ENCODE data around the gene CDK19. TPM values are rescaled to one million over a fixed set of nuclear protein-coding genes. Genes with fewer than 3 reads are reported as not detected.

The CDK19 gene
- total RNA-seq, 2 donors from 2014 or later, result 15.0 to 22.4 TPM

DNA sequence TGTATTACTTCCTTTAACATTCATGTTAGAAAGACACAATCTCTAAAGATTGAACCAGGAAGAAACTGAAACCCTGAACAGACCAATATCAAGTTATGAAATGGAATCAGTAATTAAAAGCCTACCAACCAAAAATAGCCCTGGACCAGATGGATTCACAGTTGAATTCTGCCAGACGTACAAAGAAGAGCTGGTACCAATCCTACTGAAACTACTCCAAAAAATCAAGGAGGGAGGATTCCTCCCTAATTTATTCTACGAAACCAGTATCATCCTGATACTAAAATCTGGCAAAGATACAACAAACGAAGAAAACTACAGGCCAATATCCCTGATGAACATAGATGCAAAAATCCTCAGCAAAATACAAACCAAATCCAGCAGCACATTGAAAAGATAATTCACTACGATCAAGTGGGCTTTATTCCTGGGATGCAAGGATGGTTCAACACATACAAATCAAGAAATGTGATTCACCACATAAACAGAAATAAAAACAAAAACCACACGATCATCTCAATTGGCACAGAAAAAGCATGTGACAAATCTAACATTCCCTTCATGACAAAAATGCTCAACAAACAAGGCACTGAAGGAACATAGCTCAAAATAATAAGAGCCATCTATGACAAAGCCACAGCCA lies 15.0 kb downstream of the CDK19 start:
- H3K27me3 Mint-ChIP-seq, result no peaks in the 10 kb centered on the region
- H3K4me3 Mint-ChIP-seq, result no peak overlapping the region
- no peak for DNase-seq (ENCODE audit: low spot score)
- peaks cover 14 to 20% of the 10 kb centered on the region in 2 donors for H3K4me1 Mint-ChIP-seq (ENCODE audit: low read depth in 2 of 2)
- H3K27ac Mint-ChIP-seq, result no peak overlapping the region
- peaks cover 8% of the 10 kb centered on the region for H3K36me3 Mint-ChIP-seq
- ATAC-seq, result no peak
- no peaks in the 10 kb centered on the region for H3K9me3 Mint-ChIP-seq

DNA sequence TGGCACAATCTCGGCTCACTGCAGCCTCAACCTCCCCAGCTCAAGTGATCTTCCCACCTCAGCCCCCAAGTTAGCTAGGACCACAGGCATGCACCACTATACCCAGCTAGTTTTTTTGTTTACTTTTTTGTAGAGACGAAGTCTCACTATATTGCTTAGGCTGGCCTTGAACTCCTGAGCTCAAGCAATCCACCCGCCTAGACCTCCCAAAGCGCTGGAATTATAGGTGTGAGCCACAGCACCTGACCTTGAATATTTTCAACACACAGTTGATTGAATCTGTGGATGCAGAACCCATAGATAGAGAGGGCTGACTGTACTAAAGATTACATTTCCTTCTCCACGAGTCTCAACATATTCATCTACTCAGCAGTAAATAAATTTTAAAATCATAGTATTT lies 15.6 kb downstream of the CDK19 start:
- no peaks in the 10 kb centered on the region for H3K27me3 Mint-ChIP-seq
- H3K36me3 Mint-ChIP-seq, result peaks cover 8% of the 10 kb centered on the region
- no peak overlapping the region for H3K4me3 Mint-ChIP-seq
- DNase-seq (ENCODE audit: low spot score) (no peak), ATAC-seq (no peak)
- H3K4me1 Mint-ChIP-seq (ENCODE audit: low read depth in 2 of 2), result peaks cover 10 to 18% of the 10 kb centered on the region in 2 donors
- no peak overlapping the region for H3K27ac Mint-ChIP-seq
- no peaks in the 10 kb centered on the region for H3K9me3 Mint-ChIP-seq

DNA sequence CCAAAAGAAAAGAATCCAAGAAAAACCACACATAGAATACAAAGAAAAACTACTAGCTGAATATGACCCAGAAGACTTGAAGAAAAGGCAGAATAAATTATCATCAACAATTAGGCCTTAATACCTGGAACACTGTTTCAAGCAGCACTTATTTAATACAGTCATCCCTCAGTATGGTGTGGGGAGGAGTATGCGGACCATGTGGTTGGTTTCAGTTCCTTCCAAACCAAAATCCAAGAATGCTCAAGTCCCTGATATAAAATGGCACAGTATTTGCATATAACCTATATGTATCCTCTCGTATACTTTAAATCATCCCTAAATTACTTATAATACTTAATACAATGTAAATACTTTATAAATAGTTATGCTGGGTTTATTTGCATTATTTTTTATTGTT lies 16.1 kb downstream of the CDK19 start:
- H3K27ac Mint-ChIP-seq, result no peak overlapping the region
- DNase-seq (ENCODE audit: low spot score), result no peak
- H3K27me3 Mint-ChIP-seq, result no peaks in the 10 kb centered on the region
- H3K36me3 Mint-ChIP-seq, result peaks cover 8% of the 10 kb centered on the region
- no peak overlapping the region for H3K4me3 Mint-ChIP-seq
- ATAC-seq, result no peak
- H3K9me3 Mint-ChIP-seq, result no peaks in the 10 kb centered on the region
- peaks cover 10 to 18% of the 10 kb centered on the region in 2 donors for H3K4me1 Mint-ChIP-seq (ENCODE audit: low read depth in 2 of 2)

DNA sequence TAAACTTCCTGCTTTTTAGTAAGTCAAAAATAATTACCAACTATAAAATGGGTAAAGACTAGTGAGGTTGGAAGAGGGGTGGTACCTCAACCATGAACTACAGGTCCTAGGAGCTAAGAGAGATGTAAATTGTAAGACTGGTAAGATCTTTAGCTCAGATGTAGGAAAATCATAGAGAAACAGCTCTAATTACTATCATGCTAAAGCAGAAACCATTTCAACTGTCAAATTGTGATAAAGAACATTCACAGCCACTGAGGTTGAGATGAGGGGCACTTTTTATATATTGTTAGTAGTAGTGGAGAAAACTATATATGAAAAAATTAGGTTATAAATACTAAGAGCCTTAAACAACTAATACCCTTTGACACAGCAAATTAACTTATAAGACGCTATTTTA lies 20.0 kb downstream of the CDK19 start:
- Mint-ChIP-seq H3K27me3 (no peaks in the 10 kb centered on the region), H3K9me3 (no peaks in the 10 kb centered on the region), H3K4me3 (no peak overlapping the region), H3K36me3 (peaks cover 3% of the 10 kb centered on the region), H3K4me1 (ENCODE audit: low read depth in 2 of 2) (peaks cover 5 to 8% of the 10 kb centered on the region in 2 donors), H3K27ac (no peak overlapping the region)
- ATAC-seq (no peak), DNase-seq (ENCODE audit: low spot score) (no peak)

DNA sequence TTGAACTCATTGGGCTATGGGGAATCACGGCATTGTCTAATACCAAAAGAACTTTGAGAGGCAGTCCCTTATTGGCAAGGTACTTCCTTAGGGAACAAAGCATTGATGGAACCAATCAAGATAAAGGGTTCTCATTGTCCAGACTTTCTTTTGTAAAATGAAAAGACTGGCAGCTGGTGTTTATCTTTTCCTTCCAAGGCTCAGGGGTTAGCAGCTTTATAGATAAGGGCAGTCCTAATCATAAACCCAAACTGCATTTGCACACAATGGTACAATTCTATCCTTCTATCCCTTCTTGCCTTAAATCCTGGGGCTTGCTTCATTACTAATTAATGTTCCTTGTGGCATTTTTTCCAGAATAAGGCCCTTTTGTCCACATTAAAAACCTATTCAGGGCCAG lies 28.6 kb downstream of the CDK19 start:
- Mint-ChIP-seq H3K27me3 (no peaks in the 10 kb centered on the region), H3K27ac (no peak overlapping the region), H3K9me3 (no peaks in the 10 kb centered on the region), H3K36me3 (peaks cover 8% of the 10 kb centered on the region), H3K4me1 (ENCODE audit: low read depth in 2 of 2) (peaks cover 36 to 38% of the 10 kb centered on the region in 2 donors), H3K4me3 (no peak overlapping the region)
- ATAC-seq (no peak), DNase-seq (ENCODE audit: low spot score) (no peak)

DNA sequence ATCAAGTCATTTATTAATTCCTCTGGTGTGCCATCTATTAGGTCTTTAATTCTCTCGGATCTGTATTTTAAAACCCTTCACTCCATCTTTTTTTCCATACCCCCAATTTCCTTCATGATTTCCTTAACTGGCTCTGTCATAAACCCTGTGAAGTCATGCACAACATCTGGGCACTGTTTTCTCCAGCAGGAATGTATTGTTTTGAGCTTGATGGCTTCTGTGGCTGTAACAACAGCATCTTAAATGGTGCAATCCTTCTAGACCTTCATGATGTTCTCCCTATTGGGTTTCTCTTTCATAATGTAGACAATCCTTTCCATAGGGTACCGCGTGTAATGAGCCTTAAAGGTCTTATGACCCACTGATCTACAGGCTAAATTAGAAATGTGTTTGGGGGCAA lies 29.0 kb downstream of the CDK19 start:
- no peaks in the 10 kb centered on the region for H3K9me3 Mint-ChIP-seq
- ATAC-seq (no peak), DNase-seq (ENCODE audit: low spot score) (no peak)
- no peak overlapping the region for H3K27ac Mint-ChIP-seq
- peaks cover 39 to 42% of the 10 kb centered on the region in 2 donors for H3K4me1 Mint-ChIP-seq (ENCODE audit: low read depth in 2 of 2)
- H3K36me3 Mint-ChIP-seq, result peaks cover 8% of the 10 kb centered on the region
- no peak overlapping the region for H3K4me3 Mint-ChIP-seq
- H3K27me3 Mint-ChIP-seq, result no peaks in the 10 kb centered on the region

DNA sequence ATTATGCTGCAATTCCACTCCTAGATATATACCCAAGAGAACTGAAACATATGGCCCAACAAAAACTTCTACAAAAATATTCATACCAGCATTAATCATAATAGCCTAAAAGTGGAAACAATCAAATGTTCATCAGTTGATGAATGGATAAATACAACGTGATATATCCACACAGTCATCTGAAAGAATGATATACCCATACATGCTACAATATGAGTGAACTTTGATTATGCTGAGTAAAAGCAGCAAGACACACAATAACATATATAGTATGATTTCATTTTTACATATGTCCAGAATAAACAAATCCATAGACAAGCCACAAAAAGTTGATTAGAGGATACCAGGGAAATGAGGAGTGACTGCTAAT lies 30.7 kb downstream of the CDK19 start:
- DNase-seq (ENCODE audit: low spot score) (no peak), ATAC-seq (peak in 1 of 2 donors; percentile 18)
- Mint-ChIP-seq H3K9me3 (no peaks in the 10 kb centered on the region), H3K36me3 (peaks cover 8% of the 10 kb centered on the region), H3K27ac (peak overlapping the region in 1 of 2 donors; percentile 62), H3K27me3 (no peaks in the 10 kb centered on the region), H3K4me1 (ENCODE audit: low read depth in 2 of 2) (peaks cover 42 to 47% of the 10 kb centered on the region in 2 donors), H3K4me3 (peak overlapping the region; percentile 68)

DNA sequence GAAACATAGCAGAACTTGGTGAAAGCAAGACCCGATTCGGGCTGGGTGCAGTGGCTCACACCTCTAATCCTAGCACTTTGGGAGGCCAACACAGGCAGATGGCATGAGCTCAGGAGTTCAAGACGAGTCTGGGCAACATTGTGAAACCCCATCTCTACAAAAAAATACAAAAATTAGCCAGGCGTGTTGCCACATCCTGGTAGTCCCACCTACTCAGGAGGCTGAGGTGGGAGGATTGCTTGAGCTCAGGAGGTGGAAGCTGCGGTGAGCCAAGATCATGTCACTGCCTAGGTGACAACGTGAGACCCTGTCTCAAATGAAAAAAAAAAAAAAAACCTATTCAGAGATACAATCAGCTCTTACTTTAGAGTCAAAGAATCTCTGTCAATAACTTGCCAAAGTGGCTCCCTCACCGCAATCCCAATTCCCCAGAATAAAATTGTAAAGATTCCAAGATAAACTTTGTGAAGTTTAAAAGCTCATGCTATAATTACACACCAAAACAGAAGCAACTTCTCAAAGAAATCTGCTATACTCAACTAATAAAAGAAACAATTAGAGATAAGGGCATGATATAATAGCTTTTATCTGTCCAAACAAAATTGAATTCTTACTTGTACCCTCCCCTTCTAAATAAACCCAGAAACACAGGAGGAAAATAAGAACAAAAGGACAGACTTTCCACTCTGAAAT lies 33.6 kb downstream of the CDK19 start:
- no peak for DNase-seq (ENCODE audit: low spot score)
- Mint-ChIP-seq H3K36me3 (no peaks in the 10 kb centered on the region), H3K27me3 (no peaks in the 10 kb centered on the region), H3K4me3 (peak overlapping the region; percentile 10), H3K4me1 (ENCODE audit: low read depth in 2 of 2) (peaks cover 54 to 58% of the 10 kb centered on the region in 2 donors), H3K27ac (no peak overlapping the region), H3K9me3 (no peaks in the 10 kb centered on the region)
- peak; percentile 41 to 68 for ATAC-seq

DNA sequence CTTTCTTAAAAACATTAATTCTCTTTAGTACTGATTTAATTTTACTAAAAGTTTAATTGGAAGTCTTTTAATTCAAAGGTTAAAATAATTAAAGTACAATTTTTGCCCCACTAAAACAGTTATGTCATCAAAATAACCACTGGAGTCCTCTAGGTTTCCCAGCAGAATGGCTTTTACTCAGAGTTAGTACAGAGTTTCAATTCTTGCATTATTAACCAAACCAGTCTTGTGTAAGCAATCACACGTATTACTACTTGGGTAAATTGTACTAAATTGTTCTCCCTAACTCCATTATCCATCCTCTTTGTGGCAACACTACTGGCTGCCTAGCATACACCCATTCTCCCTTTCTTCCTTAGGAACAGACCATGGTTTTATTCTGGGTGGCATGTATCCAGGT lies 36.9 kb downstream of the CDK19 start:
- ATAC-seq, result no peak
- Mint-ChIP-seq H3K27ac (no peak overlapping the region), H3K9me3 (no peaks in the 10 kb centered on the region), H3K27me3 (no peaks in the 10 kb centered on the region), H3K4me1 (ENCODE audit: low read depth in 2 of 2) (peaks cover 29 to 35% of the 10 kb centered on the region in 2 donors), H3K36me3 (no peaks in the 10 kb centered on the region), H3K4me3 (no peak overlapping the region)
- no peak for DNase-seq (ENCODE audit: low spot score)

DNA sequence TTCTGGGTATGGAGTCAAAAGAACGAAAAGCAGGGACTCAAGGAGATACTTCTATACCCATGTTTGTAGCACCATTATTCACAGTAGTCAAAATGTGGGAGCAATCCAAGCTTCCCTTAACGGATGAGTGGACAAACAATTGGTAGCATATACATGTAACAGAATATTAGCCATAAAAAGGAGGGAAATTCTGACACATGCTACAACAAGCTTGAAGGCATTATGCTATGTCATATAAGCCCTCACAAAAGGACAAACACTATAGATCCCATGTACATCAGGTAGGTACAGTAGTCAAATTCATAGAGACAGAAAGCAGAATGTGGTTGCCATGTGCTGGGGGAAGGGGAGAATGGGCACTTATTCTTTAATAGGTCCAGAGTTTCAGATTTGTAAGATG lies 37.6 kb downstream of the CDK19 start:
- peaks cover 25 to 29% of the 10 kb centered on the region in 2 donors for H3K4me1 Mint-ChIP-seq (ENCODE audit: low read depth in 2 of 2)
- H3K27ac Mint-ChIP-seq, result no peak overlapping the region
- no peak for DNase-seq (ENCODE audit: low spot score)
- H3K9me3 Mint-ChIP-seq, result no peaks in the 10 kb centered on the region
- H3K36me3 Mint-ChIP-seq, result no peaks in the 10 kb centered on the region
- ATAC-seq, result no peak
- H3K4me3 Mint-ChIP-seq, result no peak overlapping the region
- H3K27me3 Mint-ChIP-seq, result no peaks in the 10 kb centered on the region

DNA sequence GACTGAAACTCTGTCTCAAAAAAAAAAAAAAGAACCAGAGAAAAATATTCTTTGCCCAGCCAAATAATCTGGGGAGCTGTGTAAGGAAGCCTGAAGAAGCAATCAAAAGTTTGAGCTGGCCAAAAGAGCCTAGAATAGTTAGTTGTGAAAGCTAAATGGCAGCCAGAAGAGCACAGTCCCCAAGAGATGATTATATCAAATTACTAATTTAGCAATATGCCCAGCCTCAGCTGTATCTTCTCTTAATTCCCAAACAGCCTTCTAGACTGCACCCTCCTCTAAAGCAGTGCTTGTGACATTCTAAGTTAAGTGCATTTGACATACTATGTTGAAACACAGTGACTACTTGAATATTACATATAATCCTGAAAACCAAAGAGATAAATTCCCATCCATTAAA lies 38.9 kb downstream of the CDK19 start:
- peaks cover 17 to 23% of the 10 kb centered on the region in 2 donors for H3K4me1 Mint-ChIP-seq (ENCODE audit: low read depth in 2 of 2)
- no peaks in the 10 kb centered on the region for H3K36me3 Mint-ChIP-seq
- ATAC-seq (no peak), DNase-seq (ENCODE audit: low spot score) (no peak)
- no peaks in the 10 kb centered on the region for H3K27me3 Mint-ChIP-seq
- H3K9me3 Mint-ChIP-seq, result no peaks in the 10 kb centered on the region
- no peak overlapping the region for H3K27ac Mint-ChIP-seq
- H3K4me3 Mint-ChIP-seq, result no peak overlapping the region

DNA sequence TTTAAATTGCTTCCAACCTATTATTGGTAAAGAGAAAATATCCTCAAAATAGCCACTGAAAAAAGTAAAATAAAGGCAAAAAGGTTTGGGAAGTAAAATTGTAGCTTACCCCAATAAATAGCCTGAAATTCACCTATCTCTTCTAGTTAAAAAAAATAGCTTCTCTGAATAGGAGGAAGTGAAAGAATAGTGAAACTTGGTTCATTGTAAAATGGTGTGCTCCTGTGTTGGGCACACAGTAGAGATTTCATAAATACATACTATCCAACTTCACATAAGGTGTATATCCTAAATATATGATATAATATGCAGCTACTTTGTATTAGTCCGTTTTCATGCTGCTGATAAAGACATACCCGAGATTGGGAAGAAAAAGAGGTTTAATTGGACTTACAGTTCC lies 45.3 kb downstream of the CDK19 start:
- ATAC-seq (no peak), DNase-seq (ENCODE audit: low spot score) (no peak)
- no peak overlapping the region for H3K4me3 Mint-ChIP-seq
- H3K27me3 Mint-ChIP-seq, result no peaks in the 10 kb centered on the region
- H3K27ac Mint-ChIP-seq, result no peak overlapping the region
- H3K4me1 Mint-ChIP-seq (ENCODE audit: low read depth in 2 of 2), result peaks cover 0 to 6% of the 10 kb centered on the region in 2 donors
- no peaks in the 10 kb centered on the region for H3K9me3 Mint-ChIP-seq
- peaks cover 4% of the 10 kb centered on the region for H3K36me3 Mint-ChIP-seq

DNA sequence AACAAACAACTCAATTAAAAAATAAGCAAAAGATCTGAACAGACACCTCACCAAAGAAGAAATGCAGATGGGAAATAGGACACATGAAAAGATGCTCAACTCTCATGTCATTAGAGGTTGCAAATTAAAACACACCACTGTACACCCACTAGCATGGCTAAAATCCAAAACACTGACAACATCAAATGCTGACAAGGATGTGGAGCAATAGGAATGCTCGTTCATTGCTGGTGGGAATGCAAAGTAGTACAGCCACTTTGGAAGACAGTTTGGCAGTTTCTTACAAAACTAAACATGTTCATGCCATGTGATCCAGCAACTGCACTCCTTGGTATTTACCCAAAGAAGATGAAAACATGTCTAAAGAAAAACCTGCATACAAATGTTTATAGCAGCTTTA lies 47.2 kb downstream of the CDK19 start:
- ATAC-seq (no peak), DNase-seq (ENCODE audit: low spot score) (no peak)
- peaks cover 0 to 6% of the 10 kb centered on the region in 2 donors for H3K4me1 Mint-ChIP-seq (ENCODE audit: low read depth in 2 of 2)
- H3K9me3 Mint-ChIP-seq, result no peaks in the 10 kb centered on the region
- no peak overlapping the region for H3K4me3 Mint-ChIP-seq
- no peaks in the 10 kb centered on the region for H3K27me3 Mint-ChIP-seq
- peaks cover 4% of the 10 kb centered on the region for H3K36me3 Mint-ChIP-seq
- no peak overlapping the region for H3K27ac Mint-ChIP-seq

DNA sequence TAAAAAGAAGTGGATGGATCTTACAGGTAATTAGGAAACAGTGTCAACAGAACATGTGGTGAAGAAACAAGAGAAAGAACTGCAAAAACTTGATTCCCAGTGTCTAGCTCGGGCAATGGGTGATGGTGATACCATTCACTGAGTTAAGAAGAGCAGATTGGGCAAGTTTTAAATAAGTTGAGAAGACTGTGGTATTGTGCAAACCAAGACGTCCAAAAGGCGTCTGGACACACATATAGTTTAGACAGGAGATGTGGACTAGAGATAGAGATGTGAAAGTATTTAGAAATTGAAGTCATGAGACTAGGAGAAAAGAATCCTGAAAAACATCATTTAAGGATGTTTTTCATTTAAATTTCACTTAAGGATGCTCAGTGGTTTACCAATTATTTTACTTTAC lies 53.9 kb downstream of the CDK19 start:
- no peak overlapping the region for H3K4me3 Mint-ChIP-seq
- no peaks in the 10 kb centered on the region for H3K9me3 Mint-ChIP-seq
- peaks cover 20 to 24% of the 10 kb centered on the region in 2 donors for H3K4me1 Mint-ChIP-seq (ENCODE audit: low read depth in 2 of 2)
- DNase-seq (ENCODE audit: low spot score), result no peak
- no peak overlapping the region for H3K27ac Mint-ChIP-seq
- H3K36me3 Mint-ChIP-seq, result no peaks in the 10 kb centered on the region
- no peak for ATAC-seq
- H3K27me3 Mint-ChIP-seq, result no peaks in the 10 kb centered on the region
